HEK293 (cell line): Measurements from ENCODE around the gene CFAP58.

ENCODE experiments used
- BCL11A ChIP-seq: fragments of 450-650 bp; formaldehyde crosslinking; IDR thresholded peaks from 2 replicates; pipeline ENCODE4 v1.5.1; 2016; ENCODE audit warnings: low read depth, missing biosample characterization, missing genetic modification characterization
- GLI4 ChIP-seq: fragments of 450-650 bp; formaldehyde crosslinking; IDR thresholded peaks from 2 replicates; pipeline ENCODE4 v1.5.1; 2016; ENCODE audit warnings: missing biosample characterization, missing genetic modification characterization
- ZNF175 ChIP-seq: fragments of 450-650 bp; formaldehyde crosslinking; IDR thresholded peaks from 2 replicates; pipeline ENCODE4 v1.5.1; 2016; ENCODE audit warnings: missing biosample characterization, missing genetic modification characterization
- ZNF24 ChIP-seq: fragments of 450-650 bp; formaldehyde crosslinking; IDR thresholded peaks from 2 replicates; pipeline ENCODE4 v1.5.1; 2016; ENCODE audit warnings: missing biosample characterization, missing genetic modification characterization
- ZNF350 ChIP-seq: fragments of 450-650 bp; formaldehyde crosslinking; IDR thresholded peaks from 2 replicates; pipeline ENCODE4 v1.5.0; 2017; ENCODE audit warnings: missing biosample characterization, mild to moderate bottlenecking, missing genetic modification characterization
- ZNF623 ChIP-seq: fragments of 450-650 bp; formaldehyde crosslinking; IDR thresholded peaks from 2 replicates; pipeline ENCODE4 v1.5.1; 2016; ENCODE audit warnings: missing biosample characterization, missing genetic modification characterization
- ZNF785 ChIP-seq: fragments of 450-650 bp; formaldehyde crosslinking; IDR thresholded peaks from 2 replicates; pipeline ENCODE4 v1.5.1; 2016; ENCODE audit warnings: missing biosample characterization, missing genetic modification characterization
- TF ChIP-seq, protein P1 (sequence below): fragments of 450-650 bp; formaldehyde crosslinking; IDR thresholded peaks from 2 replicates; pipeline ENCODE4 v1.5.1; 2016; ENCODE audit warnings: missing biosample characterization, missing genetic modification characterization
- TF ChIP-seq, protein P2 (sequence below): fragments of 450-650 bp; formaldehyde crosslinking; IDR thresholded peaks from 2 replicates; pipeline ENCODE4 v1.5.1; 2016; ENCODE audit warnings: missing biosample characterization, missing genetic modification characterization
- TF ChIP-seq, protein P3 (sequence below): fragments of 450-650 bp; formaldehyde crosslinking; IDR thresholded peaks from 2 replicates; pipeline ENCODE4 v1.5.1; 2016; ENCODE audit warnings: missing biosample characterization, missing genetic modification characterization
- TF ChIP-seq, protein P4 (sequence below): fragments of 450-650 bp; formaldehyde crosslinking; IDR thresholded peaks from 2 replicates; pipeline ENCODE4 v1.5.1; 2016; ENCODE audit warnings: missing biosample characterization, missing genetic modification characterization

DNA sequence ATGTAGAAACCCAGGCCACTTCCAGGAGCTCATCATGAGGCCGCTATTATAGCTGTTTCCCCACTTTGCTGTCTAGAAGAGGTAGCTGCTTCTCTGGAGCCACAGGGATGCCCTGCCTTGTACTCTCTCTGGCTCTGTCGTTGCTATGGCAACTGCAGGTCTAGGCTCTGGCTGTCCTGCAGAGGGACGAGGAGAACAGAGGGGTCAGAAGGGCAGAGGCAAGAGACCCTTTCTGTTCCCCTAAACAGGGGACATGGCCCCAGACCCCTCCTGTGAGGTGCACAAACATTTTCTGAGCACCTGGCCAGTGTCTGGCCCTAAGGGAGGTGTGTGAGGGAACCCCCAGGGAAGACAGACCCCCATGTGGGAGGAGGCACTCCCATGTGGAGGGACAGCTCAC, 46.7 kb upstream of the CFAP58 start:
- TF ChIP-seq GLI4 (no peak), ZNF350 (tag by site-specific recombination) (no peak), ZNF785 (tag by site-specific recombination) (no peak), ZNF175 (no peak), ZNF24 (no peak), BCL11A (tag by site-specific recombination) (no peak), ZNF623 (tag by site-specific recombination) (no peak)
- TF ChIP-seq, protein P1, sequence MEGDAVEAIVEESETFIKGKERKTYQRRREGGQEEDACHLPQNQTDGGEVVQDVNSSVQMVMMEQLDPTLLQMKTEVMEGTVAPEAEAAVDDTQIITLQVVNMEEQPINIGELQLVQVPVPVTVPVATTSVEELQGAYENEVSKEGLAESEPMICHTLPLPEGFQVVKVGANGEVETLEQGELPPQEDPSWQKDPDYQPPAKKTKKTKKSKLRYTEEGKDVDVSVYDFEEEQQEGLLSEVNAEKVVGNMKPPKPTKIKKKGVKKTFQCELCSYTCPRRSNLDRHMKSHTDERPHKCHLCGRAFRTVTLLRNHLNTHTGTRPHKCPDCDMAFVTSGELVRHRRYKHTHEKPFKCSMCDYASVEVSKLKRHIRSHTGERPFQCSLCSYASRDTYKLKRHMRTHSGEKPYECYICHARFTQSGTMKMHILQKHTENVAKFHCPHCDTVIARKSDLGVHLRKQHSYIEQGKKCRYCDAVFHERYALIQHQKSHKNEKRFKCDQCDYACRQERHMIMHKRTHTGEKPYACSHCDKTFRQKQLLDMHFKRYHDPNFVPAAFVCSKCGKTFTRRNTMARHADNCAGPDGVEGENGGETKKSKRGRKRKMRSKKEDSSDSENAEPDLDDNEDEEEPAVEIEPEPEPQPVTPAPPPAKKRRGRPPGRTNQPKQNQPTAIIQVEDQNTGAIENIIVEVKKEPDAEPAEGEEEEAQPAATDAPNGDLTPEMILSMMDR, result no peak
- TF ChIP-seq, protein P2, sequence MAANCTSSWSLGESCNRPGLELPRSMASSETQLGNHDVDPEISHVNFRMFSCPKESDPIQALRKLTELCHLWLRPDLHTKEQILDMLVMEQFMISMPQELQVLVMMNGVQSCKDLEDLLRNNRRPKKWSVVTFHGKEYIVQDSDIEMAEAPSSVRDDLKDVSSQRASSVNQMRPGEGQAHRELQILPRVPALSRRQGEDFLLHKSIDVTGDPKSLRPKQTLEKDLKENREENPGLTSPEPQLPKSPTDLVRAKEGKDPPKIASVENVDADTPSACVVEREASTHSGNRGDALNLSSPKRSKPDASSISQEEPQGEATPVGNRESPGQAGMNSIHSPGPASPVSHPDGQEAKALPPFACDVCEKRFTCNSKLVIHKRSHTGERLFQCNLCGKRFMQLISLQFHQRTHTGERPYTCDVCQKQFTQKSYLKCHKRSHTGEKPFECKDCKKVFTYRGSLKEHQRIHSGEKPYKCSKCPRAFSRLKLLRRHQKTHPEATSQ (tag by site-specific recombination), result no peak
- TF ChIP-seq, protein P3, sequence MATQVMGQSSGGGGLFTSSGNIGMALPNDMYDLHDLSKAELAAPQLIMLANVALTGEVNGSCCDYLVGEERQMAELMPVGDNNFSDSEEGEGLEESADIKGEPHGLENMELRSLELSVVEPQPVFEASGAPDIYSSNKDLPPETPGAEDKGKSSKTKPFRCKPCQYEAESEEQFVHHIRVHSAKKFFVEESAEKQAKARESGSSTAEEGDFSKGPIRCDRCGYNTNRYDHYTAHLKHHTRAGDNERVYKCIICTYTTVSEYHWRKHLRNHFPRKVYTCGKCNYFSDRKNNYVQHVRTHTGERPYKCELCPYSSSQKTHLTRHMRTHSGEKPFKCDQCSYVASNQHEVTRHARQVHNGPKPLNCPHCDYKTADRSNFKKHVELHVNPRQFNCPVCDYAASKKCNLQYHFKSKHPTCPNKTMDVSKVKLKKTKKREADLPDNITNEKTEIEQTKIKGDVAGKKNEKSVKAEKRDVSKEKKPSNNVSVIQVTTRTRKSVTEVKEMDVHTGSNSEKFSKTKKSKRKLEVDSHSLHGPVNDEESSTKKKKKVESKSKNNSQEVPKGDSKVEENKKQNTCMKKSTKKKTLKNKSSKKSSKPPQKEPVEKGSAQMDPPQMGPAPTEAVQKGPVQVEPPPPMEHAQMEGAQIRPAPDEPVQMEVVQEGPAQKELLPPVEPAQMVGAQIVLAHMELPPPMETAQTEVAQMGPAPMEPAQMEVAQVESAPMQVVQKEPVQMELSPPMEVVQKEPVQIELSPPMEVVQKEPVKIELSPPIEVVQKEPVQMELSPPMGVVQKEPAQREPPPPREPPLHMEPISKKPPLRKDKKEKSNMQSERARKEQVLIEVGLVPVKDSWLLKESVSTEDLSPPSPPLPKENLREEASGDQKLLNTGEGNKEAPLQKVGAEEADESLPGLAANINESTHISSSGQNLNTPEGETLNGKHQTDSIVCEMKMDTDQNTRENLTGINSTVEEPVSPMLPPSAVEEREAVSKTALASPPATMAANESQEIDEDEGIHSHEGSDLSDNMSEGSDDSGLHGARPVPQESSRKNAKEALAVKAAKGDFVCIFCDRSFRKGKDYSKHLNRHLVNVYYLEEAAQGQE (tag by site-specific recombination), result no peak
- TF ChIP-seq, protein P4, sequence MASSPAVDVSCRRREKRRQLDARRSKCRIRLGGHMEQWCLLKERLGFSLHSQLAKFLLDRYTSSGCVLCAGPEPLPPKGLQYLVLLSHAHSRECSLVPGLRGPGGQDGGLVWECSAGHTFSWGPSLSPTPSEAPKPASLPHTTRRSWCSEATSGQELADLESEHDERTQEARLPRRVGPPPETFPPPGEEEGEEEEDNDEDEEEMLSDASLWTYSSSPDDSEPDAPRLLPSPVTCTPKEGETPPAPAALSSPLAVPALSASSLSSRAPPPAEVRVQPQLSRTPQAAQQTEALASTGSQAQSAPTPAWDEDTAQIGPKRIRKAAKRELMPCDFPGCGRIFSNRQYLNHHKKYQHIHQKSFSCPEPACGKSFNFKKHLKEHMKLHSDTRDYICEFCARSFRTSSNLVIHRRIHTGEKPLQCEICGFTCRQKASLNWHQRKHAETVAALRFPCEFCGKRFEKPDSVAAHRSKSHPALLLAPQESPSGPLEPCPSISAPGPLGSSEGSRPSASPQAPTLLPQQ (tag by site-specific recombination), result no peak
